H1 (cell line): Measurements from ENCODE around the gene WDR48. TPM values are rescaled to one million over a fixed set of nuclear protein-coding genes. Genes with fewer than 3 reads are reported as not detected.

ENCODE experiments used
- BCL11A ChIP-seq, 2 experiments: IDR thresholded peaks; one replicate each; pipeline ENCODE4 v1.6.1; 2011; ENCODE audit warnings: low read depth in 2 of 2, low read length in 2 of 2, mild to moderate bottlenecking in 2 of 2
- CBX5 ChIP-seq: fragments of 300-800, 300-1000 bp; sonication (generic); IDR thresholded peaks from 2 replicates; pipeline ENCODE4 v1.7.1; 2016; ENCODE audit warnings: antibody characterized with exemption, low read length, low read depth
- CTBP2 ChIP-seq: IDR thresholded peaks from 2 replicates; pipeline ENCODE4 v1.7.0; 2011; ENCODE audit warnings: borderline replicate concordance, mild to moderate bottlenecking, moderate library complexity, mixed read lengths, low read length; ENCODE audit not compliant: insufficient read depth, insufficient read length
- EP300 ChIP-seq, 2 experiments: IDR thresholded peaks; 1 replicate in 1 of 2; 2 replicates in 1 of 2; pipeline ENCODE4 v1.6.1; 2011 to 2012; ENCODE audit warnings: low read depth in 2 of 2, low read length in 2 of 2, mild to moderate bottlenecking in 2 of 2, borderline replicate concordance in 1 of 2, inconsistent platforms in 1 of 2, moderate library complexity in 1 of 2
- JUN ChIP-seq: IDR thresholded peaks from 2 replicates; pipeline ENCODE4 v1.6.1; 2011; ENCODE audit warnings: low read depth, mild to moderate bottlenecking, improper control_type of control experiment, low read length
- POLR2AphosphoS5 ChIP-seq: IDR thresholded peaks from 2 replicates; pipeline ENCODE4 v1.6.1; 2011; ENCODE audit warnings: low read depth, low read length
- SP4 ChIP-seq: IDR thresholded peaks from 2 replicates; pipeline ENCODE4 v1.6.1; 2012; ENCODE audit warnings: low read length, inconsistent platforms
- TAF7 ChIP-seq: optimal IDR thresholded peaks from 2 replicates; pipeline ENCODE3; 2011; ENCODE audit warnings: low read depth, mild to moderate bottlenecking, inconsistent platforms, low read length, moderate library complexity, borderline replicate concordance
- YY1 ChIP-seq: IDR thresholded peaks from 2 replicates; pipeline ENCODE4 v1.6.1; 2011; ENCODE audit warnings: low read depth, mild to moderate bottlenecking, low read length
- polyA plus RNA-seq, 7 experiments: library from polyadenylated mRNA; depleted of rRNA in 3 of 7; stranded (reverse) in 5 of 7; unstranded in 2 of 7; fragments of >200 nt in 5 of 7; fragments of 200-250 nt in 2 of 7; gene quantifications; 1 replicate in 5 of 7; 2 replicates in 1 of 7; 4 replicates in 1 of 7; pipeline versions ENCODE4 v1.2.1 to v1.2.3, GENCODE V29; 2011 to 2013; ENCODE audit warnings: missing spikeins in 2 of 7, mixed read lengths in 2 of 7
- total RNA-seq: library from RNA; stranded (reverse); fragmentation: NEBNext Ultra II Directional; extraction: Animal tissue kit (Norgen Biotek cat#: 25700); gene quantifications from 2 replicates; pipeline ENCODE4 v1.2.1, GENCODE V29; 2021
- TF ChIP-seq, protein P1 (sequence below): fragments of 300-600 bp; sonication (generic); IDR thresholded peaks from 2 replicates; pipeline ENCODE4 v1.7.1; 2012; ENCODE audit warnings: low read length, moderate library complexity, mild to moderate bottlenecking, inconsistent platforms; ENCODE audit not compliant: insufficient replicate concordance

The WDR48 gene
- total and polyA plus RNA-seq, 2 of the 8 experiments (the other 6 are each of a cell fraction or from before 2014, with no cell fraction given) = 21.2 to 54.1 TPM

DNA sequence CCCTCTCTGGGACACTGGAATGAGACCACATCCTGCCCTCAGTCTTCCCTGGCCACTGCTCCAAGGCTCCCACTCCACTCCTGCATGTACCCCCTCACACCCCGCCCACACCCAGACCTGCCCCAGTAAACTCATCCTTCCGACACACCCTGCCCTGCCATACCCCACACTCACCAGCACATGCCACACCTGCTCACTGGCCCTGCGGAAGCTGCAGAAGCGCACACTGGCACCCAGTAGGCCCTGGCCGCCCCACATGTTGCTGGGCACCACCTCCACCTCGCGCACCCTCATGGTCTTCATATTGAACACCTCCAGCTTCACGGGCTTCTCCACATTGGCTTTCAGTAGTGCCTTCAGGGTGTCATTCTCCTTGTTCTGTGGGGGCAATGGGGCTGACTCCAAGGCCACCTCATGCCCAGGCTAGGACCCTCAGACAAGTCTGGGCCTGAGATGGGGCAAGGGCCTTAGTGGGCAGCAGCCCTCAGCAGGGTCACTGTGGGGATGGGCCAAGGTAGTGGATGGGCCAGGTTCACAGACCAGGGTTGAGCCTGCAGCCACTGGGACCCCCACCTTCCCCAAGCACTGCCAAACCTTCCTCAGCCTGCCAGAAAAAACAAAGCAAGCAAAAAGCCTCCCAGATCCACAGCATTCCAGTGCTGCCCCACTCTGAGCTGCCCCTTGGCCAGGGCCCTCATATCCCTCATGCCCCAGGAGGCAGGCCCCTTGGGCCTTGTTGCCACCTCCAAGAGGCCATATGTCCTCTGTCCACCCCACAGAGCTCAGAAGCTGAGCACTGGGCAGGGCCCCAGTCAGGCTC lies 50.9 kb downstream of the WDR48 start (continued):
- TF ChIP-seq, protein P1, sequence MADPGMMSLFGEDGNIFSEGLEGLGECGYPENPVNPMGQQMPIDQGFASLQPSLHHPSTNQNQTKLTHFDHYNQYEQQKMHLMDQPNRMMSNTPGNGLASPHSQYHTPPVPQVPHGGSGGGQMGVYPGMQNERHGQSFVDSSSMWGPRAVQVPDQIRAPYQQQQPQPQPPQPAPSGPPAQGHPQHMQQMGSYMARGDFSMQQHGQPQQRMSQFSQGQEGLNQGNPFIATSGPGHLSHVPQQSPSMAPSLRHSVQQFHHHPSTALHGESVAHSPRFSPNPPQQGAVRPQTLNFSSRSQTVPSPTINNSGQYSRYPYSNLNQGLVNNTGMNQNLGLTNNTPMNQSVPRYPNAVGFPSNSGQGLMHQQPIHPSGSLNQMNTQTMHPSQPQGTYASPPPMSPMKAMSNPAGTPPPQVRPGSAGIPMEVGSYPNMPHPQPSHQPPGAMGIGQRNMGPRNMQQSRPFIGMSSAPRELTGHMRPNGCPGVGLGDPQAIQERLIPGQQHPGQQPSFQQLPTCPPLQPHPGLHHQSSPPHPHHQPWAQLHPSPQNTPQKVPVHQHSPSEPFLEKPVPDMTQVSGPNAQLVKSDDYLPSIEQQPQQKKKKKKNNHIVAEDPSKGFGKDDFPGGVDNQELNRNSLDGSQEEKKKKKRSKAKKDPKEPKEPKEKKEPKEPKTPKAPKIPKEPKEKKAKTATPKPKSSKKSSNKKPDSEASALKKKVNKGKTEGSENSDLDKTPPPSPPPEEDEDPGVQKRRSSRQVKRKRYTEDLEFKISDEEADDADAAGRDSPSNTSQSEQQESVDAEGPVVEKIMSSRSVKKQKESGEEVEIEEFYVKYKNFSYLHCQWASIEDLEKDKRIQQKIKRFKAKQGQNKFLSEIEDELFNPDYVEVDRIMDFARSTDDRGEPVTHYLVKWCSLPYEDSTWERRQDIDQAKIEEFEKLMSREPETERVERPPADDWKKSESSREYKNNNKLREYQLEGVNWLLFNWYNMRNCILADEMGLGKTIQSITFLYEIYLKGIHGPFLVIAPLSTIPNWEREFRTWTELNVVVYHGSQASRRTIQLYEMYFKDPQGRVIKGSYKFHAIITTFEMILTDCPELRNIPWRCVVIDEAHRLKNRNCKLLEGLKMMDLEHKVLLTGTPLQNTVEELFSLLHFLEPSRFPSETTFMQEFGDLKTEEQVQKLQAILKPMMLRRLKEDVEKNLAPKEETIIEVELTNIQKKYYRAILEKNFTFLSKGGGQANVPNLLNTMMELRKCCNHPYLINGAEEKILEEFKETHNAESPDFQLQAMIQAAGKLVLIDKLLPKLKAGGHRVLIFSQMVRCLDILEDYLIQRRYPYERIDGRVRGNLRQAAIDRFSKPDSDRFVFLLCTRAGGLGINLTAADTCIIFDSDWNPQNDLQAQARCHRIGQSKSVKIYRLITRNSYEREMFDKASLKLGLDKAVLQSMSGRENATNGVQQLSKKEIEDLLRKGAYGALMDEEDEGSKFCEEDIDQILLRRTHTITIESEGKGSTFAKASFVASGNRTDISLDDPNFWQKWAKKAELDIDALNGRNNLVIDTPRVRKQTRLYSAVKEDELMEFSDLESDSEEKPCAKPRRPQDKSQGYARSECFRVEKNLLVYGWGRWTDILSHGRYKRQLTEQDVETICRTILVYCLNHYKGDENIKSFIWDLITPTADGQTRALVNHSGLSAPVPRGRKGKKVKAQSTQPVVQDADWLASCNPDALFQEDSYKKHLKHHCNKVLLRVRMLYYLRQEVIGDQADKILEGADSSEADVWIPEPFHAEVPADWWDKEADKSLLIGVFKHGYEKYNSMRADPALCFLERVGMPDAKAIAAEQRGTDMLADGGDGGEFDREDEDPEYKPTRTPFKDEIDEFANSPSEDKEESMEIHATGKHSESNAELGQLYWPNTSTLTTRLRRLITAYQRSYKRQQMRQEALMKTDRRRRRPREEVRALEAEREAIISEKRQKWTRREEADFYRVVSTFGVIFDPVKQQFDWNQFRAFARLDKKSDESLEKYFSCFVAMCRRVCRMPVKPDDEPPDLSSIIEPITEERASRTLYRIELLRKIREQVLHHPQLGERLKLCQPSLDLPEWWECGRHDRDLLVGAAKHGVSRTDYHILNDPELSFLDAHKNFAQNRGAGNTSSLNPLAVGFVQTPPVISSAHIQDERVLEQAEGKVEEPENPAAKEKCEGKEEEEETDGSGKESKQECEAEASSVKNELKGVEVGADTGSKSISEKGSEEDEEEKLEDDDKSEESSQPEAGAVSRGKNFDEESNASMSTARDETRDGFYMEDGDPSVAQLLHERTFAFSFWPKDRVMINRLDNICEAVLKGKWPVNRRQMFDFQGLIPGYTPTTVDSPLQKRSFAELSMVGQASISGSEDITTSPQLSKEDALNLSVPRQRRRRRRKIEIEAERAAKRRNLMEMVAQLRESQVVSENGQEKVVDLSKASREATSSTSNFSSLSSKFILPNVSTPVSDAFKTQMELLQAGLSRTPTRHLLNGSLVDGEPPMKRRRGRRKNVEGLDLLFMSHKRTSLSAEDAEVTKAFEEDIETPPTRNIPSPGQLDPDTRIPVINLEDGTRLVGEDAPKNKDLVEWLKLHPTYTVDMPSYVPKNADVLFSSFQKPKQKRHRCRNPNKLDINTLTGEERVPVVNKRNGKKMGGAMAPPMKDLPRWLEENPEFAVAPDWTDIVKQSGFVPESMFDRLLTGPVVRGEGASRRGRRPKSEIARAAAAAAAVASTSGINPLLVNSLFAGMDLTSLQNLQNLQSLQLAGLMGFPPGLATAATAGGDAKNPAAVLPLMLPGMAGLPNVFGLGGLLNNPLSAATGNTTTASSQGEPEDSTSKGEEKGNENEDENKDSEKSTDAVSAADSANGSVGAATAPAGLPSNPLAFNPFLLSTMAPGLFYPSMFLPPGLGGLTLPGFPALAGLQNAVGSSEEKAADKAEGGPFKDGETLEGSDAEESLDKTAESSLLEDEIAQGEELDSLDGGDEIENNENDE = no peak
- TF ChIP-seq CTBP2 = no peak
- TF ChIP-seq CBX5 = no peak
- no peak for TF ChIP-seq BCL11A (IDR thresholded peaks at IDR 0.05; ENCODE audit: low read depth in 2 of 2, low read length in 2 of 2)
- TF ChIP-seq JUN = no peak
- TF ChIP-seq EP300 (IDR thresholded peaks at IDR 0.05; ENCODE audit: borderline replicate concordance in 1 of 2, low read depth in 2 of 2, low read length in 2 of 2) = no peak
- no peak for TF ChIP-seq YY1
- TF ChIP-seq TAF7 = no peak
- TF ChIP-seq SP4 = no peak
- TF ChIP-seq POLR2AphosphoS5 = no peak
